ENCODE results near the gene MBD4.

GRCh38 chr3:129429080-129429451 lies 10.7 kb downstream of the MBD4 start:
- no peak for TF ChIP-seq RAD21 (IDR thresholded peaks at IDR 0.05; ENCODE audit: low read depth)
- no peak for TF ChIP-seq YY1 (IDR thresholded peaks at IDR 0.05; ENCODE audit: low read depth)
- TF ChIP-seq, protein P1, sequence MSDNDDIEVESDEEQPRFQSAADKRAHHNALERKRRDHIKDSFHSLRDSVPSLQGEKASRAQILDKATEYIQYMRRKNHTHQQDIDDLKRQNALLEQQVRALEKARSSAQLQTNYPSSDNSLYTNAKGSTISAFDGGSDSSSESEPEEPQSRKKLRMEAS (IDR thresholded peaks at IDR 0.05): no peak
- TF ChIP-seq, protein P2, sequence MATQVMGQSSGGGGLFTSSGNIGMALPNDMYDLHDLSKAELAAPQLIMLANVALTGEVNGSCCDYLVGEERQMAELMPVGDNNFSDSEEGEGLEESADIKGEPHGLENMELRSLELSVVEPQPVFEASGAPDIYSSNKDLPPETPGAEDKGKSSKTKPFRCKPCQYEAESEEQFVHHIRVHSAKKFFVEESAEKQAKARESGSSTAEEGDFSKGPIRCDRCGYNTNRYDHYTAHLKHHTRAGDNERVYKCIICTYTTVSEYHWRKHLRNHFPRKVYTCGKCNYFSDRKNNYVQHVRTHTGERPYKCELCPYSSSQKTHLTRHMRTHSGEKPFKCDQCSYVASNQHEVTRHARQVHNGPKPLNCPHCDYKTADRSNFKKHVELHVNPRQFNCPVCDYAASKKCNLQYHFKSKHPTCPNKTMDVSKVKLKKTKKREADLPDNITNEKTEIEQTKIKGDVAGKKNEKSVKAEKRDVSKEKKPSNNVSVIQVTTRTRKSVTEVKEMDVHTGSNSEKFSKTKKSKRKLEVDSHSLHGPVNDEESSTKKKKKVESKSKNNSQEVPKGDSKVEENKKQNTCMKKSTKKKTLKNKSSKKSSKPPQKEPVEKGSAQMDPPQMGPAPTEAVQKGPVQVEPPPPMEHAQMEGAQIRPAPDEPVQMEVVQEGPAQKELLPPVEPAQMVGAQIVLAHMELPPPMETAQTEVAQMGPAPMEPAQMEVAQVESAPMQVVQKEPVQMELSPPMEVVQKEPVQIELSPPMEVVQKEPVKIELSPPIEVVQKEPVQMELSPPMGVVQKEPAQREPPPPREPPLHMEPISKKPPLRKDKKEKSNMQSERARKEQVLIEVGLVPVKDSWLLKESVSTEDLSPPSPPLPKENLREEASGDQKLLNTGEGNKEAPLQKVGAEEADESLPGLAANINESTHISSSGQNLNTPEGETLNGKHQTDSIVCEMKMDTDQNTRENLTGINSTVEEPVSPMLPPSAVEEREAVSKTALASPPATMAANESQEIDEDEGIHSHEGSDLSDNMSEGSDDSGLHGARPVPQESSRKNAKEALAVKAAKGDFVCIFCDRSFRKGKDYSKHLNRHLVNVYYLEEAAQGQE (IDR thresholded peaks at IDR 0.05; ENCODE audit: low read depth): no peak
- no peak for TF ChIP-seq EGR1 (IDR thresholded peaks at IDR 0.05)
- TF ChIP-seq CREB1 (IDR thresholded peaks at IDR 0.05; ENCODE audit: low read depth): no peak
- no peak for TF ChIP-seq CEBPB (IDR thresholded peaks at IDR 0.05)
- TF ChIP-seq TAF1 (IDR thresholded peaks at IDR 0.05; ENCODE audit: low read depth): no peak
- TF ChIP-seq NFIC (IDR thresholded peaks at IDR 0.05): no peak
